ENCODE measurements around the gene PTMS. TPM values are rescaled to one million over a fixed set of nuclear protein-coding genes. Genes with fewer than 3 reads are reported as not detected.

The PTMS gene
- total RNA-seq, 1 experiment from 2014 or later: 126 TPM

DNA sequence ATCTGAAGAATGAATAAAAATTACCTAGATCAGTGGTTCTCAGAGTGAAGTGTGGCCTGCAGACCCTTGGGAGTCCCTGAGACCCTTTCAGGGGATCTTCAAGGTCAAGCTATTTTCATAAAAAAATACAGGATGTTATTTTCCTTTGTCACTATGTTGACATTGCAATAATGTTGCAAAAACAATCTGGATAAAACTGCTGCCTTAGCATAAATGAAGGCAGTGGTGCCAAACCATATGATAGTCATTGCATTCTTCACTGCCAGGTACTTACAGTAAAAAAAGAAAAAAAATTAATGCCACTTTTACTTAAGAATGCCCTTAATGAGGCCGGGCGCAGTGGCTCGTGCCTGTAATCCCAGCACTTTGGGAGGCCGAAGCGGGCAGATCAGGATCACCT, 21.1 kb downstream of the PTMS start:
- no peak for DNase-seq (ENCODE audit: low read depth)

DNA sequence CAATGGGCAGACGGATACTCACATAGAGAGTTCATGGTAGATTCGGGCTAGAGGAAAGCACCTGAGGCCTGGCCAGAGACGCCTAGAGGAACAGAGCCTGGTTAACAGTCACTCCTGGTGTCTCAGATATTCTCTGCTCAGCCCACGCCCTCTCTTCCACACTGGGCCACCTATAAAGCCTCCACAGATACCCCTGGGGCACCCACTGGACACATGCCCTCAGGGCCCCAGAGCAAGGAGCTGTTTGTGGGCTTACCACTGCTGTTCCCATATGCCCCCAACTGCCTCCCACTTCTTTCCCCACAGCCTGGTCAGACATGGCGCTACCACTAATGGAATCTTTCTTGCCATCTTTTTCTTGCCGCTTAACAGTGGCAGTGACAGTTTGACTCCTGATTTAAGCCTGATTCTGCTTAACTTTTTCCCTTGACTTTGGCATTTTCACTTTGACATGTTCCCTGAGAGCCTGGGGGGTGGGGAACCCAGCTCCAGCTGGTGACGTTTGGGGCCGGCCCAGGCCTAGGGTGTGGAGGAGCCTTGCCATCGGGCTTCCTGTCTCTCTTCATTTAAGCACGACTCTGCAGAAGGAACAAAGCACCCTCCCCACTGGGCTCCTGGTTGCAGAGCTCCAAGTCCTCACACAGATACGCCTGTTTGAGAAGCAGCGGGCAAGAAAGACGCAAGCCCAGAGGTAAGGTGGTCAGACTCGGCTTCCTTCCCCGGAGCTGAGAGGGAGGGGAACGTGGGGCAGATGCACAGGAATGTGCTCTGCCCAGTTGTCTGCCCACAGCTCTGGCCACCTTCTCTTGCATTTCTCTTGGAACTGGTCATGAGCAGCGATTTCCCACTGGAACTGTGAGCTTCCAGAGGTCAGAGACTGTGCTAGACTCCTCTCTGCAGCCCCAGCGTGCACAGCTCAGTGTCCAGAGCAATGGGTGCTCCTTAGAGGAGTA, 23.1 kb downstream of the PTMS start, which contains the start of gene CD4:
TSS of gene CD4 (plus strand) at position 557 of the 953 bp plus-strand sequence. CDS start 10,611 bp downstream, outside the sequence.
- DNase-seq (ENCODE audit: low read depth): peak; percentile 63

DNA sequence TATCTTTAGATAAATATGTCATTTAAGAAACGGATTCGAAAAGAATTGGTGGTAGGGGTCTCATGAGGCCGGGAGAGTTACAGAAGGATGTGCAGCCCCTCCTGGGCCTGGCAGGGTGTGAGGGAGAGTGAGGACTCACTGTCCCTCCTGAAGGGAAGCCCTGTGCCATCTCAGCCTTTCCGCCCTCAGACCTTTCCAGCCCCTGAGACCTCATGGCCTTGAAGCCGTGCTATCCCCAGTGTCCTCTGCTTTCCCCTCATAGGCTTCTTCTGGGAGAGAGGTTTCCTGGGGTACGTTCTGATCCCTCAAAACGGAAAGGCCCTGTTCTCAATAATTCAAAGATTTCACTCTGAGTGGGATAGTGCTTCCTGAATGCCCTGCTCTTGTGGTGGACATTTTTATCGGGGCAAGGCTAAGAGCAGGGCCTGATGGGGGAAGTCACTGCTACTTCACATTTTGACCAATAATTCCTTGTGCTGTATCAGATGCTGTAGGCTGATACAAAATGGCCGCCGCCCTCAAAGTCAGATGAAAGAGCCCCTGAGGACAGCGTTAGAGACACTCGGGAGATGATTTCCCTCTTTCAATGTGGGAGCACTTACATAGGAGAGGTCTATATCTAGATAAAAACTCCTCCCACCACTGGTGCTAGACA, 24.5 kb downstream of the PTMS start:
- DNase-seq (ENCODE audit: low read depth): no peak

DNA sequence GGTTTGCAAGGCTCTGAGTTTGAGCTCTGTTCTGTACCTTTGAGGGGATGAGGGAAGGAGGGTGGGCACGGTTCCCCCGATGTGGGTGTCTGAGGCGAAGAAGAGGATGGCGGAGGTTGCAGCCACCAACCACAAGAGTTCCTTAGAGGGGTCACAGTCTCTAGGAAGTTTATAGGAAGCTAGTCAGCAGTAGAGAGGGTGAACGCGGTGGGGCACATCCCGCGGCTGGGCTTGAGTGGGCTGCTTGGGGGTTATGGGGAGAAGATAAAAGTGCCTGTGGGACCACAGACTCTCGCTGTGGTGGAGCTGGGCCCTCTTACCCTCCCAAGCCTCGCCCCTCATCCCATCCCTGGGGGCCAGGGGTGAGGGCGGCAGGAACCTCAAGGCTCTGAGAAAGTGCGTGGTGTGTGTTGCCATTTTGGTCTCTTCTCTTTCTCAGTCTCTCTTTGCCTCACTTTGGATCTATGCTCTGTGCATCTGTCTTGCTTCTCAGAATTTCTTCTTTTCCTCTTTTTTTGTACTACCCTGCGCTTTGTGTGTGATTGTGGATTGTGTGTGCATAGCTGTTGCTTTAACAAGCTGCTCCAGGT, 25.9 kb downstream of the PTMS start:
- DNase-seq (ENCODE audit: low read depth): no peak

DNA sequence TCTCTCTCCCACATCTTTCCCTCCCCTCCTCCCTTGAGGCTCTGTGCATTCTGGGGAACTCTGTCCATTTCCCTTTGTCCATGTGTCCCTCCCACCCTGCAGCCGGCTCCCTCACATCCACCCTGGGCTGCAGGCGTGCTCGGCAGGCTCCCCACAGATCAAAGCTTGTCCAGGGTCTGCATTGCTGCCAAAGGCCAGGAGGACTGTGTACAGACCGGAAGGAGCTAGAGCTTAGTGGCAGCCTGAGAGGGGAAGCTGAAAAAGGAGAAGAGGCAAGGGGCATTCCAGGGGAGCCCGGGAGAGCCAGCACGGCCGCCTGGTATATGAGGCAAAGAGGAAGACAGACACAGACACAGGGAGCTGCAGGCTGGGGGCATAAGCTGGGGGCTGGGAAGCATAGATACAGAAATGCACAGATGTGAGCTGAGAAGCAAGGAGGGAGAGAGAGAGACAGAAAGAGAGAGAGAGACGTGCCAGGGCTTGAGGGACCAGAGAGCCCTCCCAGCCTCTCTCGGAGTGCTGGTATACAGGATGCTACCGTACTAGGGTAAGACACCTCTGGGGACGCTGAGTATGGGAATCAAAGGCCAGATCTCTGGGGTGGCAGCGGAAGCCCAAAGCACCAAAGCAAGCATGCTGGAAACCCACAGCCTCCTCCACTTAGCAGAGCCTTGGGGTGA, 26.5 kb downstream of the PTMS start:
- no peak for DNase-seq (ENCODE audit: low read depth)

DNA sequence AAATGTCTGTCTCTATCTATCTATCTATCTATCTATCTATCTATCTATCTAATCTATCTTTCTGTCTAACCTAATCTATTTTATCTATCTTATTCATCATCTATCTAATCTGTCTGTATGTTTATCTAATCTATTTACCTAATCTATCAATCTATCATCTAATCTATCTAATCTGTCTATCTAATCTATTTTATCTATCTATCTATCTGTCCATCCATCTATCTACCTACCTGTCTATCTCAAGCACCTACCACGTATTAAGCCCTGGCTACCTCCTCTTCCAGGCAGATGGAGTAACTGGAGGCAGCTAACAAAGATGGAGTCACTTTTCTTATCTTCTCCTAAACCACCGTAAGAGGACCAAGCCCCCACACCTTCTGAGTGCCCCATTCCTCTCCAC, 28.9 kb downstream of the PTMS start:
- no peak for DNase-seq (ENCODE audit: low read depth)

DNA sequence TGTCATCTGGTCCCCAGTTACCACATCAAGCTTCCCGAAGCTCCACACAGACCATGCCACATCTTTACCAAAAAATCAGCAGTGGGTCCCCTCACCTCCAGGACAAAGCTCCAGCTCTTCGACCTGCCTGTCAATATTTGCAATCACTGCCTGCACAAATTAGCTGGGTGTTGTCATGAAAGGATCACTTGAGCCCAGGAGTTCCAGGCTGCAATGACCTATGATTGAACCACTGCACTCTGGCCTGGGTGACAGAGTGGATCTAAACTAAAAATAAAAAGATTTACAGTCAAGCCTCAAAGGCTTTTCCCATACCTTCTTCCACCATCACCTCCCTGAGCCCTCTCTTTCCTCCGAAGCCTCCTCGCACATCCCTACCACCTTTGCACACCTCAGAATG, 30.4 kb downstream of the PTMS start:
- no peak for DNase-seq (ENCODE audit: low read depth)

DNA sequence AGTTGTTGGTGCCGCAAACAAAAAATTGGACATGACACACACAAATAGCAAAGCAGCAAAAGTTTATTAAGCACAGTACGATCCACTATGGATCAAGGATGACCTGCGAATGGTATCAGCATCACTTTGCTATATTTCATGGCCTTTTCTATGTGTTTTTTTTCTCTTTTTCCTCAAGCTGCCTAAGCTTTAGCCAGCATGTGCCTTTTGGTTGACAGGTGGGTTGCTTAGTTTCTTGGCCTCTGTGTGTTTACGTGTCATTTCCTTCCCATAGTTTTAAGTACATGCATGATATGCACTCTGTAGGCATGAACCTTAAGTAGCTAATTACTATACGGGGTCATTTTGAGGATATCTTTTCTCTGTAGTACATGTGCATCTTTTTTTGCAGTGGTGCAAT, 33.0 kb downstream of the PTMS start:
- DNase-seq (ENCODE audit: low read depth): no peak

DNA sequence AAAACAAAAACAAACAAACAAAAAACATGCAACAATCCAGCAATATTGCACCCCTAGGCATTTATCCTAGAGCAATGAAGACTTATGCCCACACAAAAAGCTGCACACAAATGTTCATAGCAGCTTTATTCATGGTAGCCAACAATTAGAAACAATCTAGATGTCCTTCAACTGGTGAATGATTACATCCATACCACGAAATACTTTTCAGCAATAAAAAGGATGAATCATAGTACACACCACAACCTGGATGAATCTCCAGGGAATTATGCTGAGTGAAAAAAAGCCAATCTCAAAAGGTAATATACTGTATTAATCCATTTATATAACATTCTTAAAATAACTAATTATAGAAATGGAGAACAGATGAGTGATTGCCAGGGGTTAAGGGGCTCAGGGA, 41.0 kb downstream of the PTMS start:
- no peak for DNase-seq (ENCODE audit: low read depth)

DNA sequence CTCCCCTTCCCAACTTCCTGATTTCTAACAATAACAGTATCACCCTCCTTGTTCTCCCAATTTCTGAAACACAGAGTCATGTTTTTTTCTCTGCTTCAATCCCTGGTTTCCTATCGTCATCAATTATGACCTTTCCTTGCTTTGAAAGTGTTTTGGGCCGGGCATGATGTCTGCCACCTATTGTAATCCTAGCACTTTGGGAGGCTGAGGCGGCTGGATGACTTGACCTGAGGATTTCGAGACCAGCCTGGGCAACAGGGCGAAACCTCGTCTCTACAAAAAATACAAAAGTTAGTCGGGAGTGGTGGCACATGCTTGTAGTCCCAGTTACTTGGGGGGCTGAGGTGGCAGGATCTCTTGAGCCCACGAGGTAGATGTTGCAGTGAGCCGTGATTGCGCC, 42.9 kb downstream of the PTMS start:
- no peak for DNase-seq (ENCODE audit: low read depth)

DNA sequence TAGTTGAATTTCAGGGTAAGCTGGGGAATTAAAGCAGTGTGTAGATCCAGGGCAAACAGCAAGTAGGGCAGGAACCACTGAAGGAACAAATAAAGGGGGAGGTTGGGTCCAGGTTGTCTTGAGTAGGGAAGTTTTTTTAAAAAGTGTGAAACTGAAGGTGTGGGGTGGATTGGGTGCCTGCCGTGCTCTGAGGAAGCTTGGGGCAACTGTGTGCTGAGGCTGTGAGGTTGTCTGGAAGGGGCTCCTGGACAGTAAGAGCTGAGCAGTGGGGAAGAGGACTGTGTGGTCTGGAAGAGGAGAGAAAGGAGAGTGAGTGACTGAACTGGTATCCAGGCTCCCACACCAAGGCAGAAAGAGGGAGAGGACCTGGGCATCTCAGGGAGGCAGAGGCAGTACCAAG, 44.6 kb downstream of the PTMS start:
- DNase-seq (ENCODE audit: low read depth): no peak

DNA sequence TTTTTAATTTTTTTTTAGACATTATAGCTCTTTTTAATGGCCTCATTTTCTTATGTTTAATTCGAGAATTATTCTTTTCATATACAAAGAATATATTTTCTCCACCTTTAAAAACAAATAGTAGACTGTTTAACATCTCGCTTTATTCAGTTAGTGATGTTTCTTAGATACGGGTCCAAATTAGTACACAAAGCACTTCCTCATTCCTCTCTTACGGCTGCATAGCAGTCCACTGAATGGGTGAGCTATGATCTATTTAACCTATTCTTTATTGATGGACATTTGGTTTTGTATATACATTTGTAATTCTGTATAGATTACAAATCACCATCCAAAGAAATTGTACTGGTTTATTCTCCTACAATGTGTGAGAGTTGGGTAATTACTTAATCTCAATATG, 47.2 kb downstream of the PTMS start:
- DNase-seq (ENCODE audit: low read depth): no peak

DNA sequence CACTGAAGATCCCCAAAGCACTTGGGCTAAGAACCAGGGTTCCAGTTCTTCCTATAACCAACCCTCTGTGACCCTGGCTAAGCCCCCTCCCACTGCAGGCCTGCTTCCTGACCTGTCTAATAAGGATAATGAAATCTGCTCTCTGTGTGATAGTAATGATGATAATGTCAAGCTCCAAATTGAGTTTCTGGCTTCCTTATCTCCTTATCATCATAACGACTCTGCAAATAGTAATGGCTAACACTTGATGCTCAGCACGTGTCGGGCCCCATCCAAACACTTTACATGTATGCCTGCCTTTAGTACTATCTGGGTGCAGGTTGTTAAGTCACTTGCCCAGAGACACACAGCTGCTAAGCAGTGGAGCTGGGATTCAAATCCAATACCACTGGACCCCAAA, 50.4 kb downstream of the PTMS start:
- DNase-seq (ENCODE audit: low read depth): no peak

DNA sequence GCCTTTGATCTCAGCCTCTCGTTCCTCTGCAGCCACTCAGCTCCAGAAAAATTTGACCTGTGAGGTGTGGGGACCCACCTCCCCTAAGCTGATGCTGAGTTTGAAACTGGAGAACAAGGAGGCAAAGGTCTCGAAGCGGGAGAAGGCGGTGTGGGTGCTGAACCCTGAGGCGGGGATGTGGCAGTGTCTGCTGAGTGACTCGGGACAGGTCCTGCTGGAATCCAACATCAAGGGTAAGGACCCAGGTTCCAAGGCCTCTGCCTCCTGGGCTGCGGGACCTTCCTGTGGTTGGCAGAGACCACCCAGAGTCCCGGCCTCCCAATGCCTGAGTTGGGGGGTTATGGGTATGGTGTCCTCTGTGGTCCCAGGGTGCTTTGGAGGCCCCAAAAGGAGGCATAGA, 50.9 kb downstream of the PTMS start:
- DNase-seq (ENCODE audit: low read depth): no peak

DNA sequence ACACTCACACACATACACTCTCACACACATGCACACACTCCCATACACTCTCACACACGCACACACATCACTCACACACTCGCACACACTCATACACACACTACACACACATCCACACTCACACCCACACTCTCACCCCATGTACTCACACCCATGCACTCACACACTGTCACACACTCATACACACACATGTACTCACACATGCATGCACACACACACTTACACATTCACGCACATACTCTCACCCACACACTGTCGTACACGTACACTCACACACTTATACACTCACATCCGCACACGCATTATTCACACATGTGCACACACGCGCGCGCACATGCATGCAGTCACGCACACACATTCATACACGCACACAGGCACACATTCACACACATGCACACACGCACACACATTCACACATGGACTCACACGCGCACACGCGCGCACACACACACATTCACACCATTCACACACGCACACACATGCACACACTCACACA, 51.5 kb downstream of the PTMS start:
- no peak for DNase-seq (ENCODE audit: low read depth)

DNA sequence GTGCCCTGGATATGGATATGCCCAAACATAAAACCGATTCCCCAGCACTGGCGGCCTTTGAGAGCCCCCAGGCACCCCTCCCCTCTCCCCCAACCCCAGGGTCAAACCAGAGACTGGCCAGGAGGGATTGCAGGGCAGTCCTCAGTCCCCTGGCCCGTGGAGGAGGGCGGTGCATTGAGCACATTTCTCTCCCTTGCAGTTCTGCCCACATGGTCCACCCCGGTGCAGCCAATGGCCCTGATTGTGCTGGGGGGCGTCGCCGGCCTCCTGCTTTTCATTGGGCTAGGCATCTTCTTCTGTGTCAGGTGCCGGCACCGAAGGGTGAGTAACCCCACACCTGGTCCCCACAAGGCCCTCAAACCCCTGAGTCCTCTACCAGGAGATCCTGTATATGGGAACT, 52.1 kb downstream of the PTMS start:
- DNase-seq (ENCODE audit: low read depth): no peak

DNA sequence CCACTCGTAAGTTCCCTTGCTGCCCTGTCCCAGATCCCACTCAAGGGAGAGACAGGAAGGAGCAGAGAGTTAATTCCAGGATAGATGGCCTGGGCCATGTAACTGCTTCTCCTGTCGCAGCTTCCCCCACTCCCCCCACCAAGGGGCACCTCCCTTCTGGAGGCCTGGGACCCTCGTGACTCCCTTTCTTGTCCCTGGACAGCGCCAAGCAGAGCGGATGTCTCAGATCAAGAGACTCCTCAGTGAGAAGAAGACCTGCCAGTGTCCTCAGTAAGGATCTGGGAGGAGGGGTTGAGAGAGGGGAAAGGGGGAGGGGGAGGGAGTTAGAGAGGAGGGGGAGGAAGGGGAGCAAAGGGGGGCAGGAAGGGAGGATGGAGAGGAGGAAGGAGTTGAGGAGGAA, 52.5 kb downstream of the PTMS start:
- no peak for DNase-seq (ENCODE audit: low read depth)

DNA sequence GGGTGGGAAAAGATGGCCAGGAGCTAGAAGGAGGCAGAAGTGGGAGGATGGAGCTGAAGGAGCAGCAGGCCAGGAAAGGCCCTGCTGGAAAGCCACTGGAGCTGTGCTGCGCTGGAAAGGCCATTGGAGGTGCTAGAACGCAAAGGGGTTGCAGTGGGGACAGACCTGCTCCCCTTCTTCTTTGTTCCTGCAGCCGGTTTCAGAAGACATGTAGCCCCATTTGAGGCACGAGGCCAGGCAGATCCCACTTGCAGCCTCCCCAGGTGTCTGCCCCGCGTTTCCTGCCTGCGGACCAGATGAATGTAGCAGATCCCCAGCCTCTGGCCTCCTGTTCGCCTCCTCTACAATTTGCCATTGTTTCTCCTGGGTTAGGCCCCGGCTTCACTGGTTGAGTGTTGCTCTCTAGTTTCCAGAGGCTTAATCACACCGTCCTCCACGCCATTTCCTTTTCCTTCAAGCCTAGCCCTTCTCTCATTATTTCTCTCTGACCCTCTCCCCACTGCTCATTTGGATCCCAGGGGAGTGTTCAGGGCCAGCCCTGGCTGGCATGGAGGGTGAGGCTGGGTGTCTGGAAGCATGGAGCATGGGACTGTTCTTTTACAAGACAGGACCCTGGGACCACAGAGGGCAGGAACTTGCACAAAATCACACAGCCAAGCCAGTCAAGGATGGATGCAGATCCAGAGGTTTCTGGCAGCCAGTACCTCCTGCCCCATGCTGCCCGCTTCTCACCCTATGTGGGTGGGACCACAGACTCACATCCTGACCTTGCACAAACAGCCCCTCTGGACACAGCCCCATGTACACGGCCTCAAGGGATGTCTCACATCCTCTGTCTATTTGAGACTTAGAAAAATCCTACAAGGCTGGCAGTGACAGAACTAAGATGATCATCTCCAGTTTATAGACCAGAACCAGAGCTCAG, 53.2 kb downstream of the PTMS start:
- DNase-seq (ENCODE audit: low read depth): no peak

DNA sequence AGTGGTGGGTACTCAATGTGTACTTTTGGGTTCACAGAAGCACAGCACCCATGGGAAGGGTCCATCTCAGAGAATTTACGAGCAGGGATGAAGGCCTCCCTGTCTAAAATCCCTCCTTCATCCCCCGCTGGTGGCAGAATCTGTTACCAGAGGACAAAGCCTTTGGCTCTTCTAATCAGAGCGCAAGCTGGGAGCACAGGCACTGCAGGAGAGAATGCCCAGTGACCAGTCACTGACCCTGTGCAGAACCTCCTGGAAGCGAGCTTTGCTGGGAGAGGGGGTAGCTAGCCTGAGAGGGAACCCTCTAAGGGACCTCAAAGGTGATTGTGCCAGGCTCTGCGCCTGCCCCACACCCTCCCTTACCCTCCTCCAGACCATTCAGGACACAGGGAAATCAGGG, 54.0 kb downstream of the PTMS start:
- no peak for DNase-seq (ENCODE audit: low read depth)
